ENCODE results near the gene TMEM161A.
"Not testable (repeated sequence)": the region's sequence is repeated elsewhere in the genome, so short reads cannot be mapped to it uniquely, and the experiment has no call there.

TMEM161A gene

GRCh38 chr19:19138109-19138981, at the start of gene TMEM161A:
TSS of gene TMEM161A (minus strand) at chr19:19138478. CDS start at chr19:19138428, 50 bp downstream.
- DNase-seq = peak; percentile 98

- no peak for DNase-seq
Measured at GRCh38 chr19:19186742-19187141, 48.5 kb upstream of the TMEM161A start.

- peak; percentile 40 to 62 for DNase-seq
Measured at GRCh38 chr19:19185853-19186740, 47.8 kb upstream of the TMEM161A start.

- no peak for DNase-seq
Measured at GRCh38 chr19:19181488-19181998, 43.3 kb upstream of the TMEM161A start.

GRCh38 chr19:19179548-19180441, 41.5 kb upstream of the TMEM161A start:
- DNase-seq = no peak

- no peak for DNase-seq
Measured at GRCh38 chr19:19176950-19177349, 38.7 kb upstream of the TMEM161A start.

GRCh38 chr19:19173243-19173642, 35.0 kb upstream of the TMEM161A start:
- DNase-seq = not testable (repeated sequence)

GRCh38 chr19:19171821-19172532, 33.7 kb upstream of the TMEM161A start:
- DNase-seq = no peak

GRCh38 chr19:19170873-19171672, 32.8 kb upstream of the TMEM161A start:
- DNase-seq = no peak

- no peak for DNase-seq
Measured at GRCh38 chr19:19170053-19170872, 32.0 kb upstream of the TMEM161A start, which contains the start of gene MEF2B. TSS of gene MEF2B (minus strand) at chr19:19170263. CDS start at chr19:19150735, 19,528 bp downstream.

GRCh38 chr19:19169236-19170052, 31.2 kb upstream of the TMEM161A start:
- DNase-seq = no peak

- DNase-seq = no peak
Measured at GRCh38 chr19:19167612-19168011, 29.3 kb upstream of the TMEM161A start.

- DNase-seq = no peak
Measured at GRCh38 chr19:19165396-19165795, 27.1 kb upstream of the TMEM161A start.

GRCh38 chr19:19162495-19162894, 24.2 kb upstream of the TMEM161A start:
- no peak for DNase-seq

GRCh38 chr19:19160461-19161035, 22.3 kb upstream of the TMEM161A start:
- no peak for DNase-seq

- no peak for DNase-seq
Measured at GRCh38 chr19:19159534-19159933, 21.3 kb upstream of the TMEM161A start.

- no peak for DNase-seq
Measured at GRCh38 chr19:19157808-19158207, 19.5 kb upstream of the TMEM161A start.

GRCh38 chr19:19155495-19156219, 17.4 kb upstream of the TMEM161A start:
- no peak for DNase-seq
